HCT116 (cell line): Measurements from ENCODE around the gene RNF4. TPM values are rescaled to one million over a fixed set of nuclear protein-coding genes. Genes with fewer than 3 reads are reported as not detected.

ENCODE experiments used
- ATAC-seq: fragments of 200-7000 bp; cut with Tn5 transposase; 2 replicates; pipeline ENCODE4 v1.9.1; 2020; ENCODE audit warnings: mild to moderate bottlenecking, moderate library complexity
- BruUV-seq: library from RNA; stranded (reverse); fragments of 400-500 nt; replicated peaks from 2 replicates; lab custom pipeline; 2021; lab: Mats Ljungman, UMichigan
- CTCF ChIA-PET: fragments of 300-600 bp; sonication (Branson Sonifier 250); formaldehyde crosslinking; loops from one replicate; lab custom pipeline; 2021; ENCODE audit warnings: antibody characterized with exemption; lab: Charles Lee
- POLR2A ChIA-PET: fragments of 300-600, 350-600 bp; sonication (Branson Sonifier 250); formaldehyde crosslinking; loops from one replicate; lab custom pipeline; 2021; ENCODE audit warnings: antibody characterized with exemption; lab: Charles Lee
- RAD21 ChIA-PET, 2 experiments: fragments of 300-600 bp; sonication (Branson Sonifier 250); formaldehyde crosslinking; loops; one replicate each; lab custom pipeline; 2023; ENCODE audit warnings: low total read pairs in 2 of 2; ENCODE audit not compliant: uncharacterized antibody in 2 of 2, unreplicated experiment in 2 of 2, low non-redundant PET in 1 of 2; lab: Charles Lee
- DNase-seq: peaks from one replicate; pipeline ENCODE4 v3.0.0-alpha.2; 2010; ENCODE audit warnings: low read depth, low spot score
- H2AFZ ChIP-seq: fragments of 200-600 bp; shearing (Covaris generic), sonication (generic); 2 replicates; pipeline ENCODE4 v1.6.1; 2017; ENCODE audit warnings: low read depth, mixed run types, mixed read lengths, antibody characterized with exemption, low read length; ENCODE audit not compliant: poor library complexity, severe bottlenecking
- H3K27ac ChIP-seq: 2 replicates; pipeline ENCODE4 v1.5.1; 2012; ENCODE audit warnings: low read depth, low read length
- H3K27me3 ChIP-seq: fragments of 200-600 bp; sonication (generic); 2 replicates; pipeline ENCODE4 v1.6.1; 2016; ENCODE audit warnings: mixed run types, low read length, mixed read lengths; ENCODE audit not compliant: insufficient read depth
- H3K36me3 ChIP-seq, 2 experiments: fragments of 200-500 bp in 1 of 2; fragments of 200-600 bp in 1 of 2; sonication (Bioruptor generic) in 1 of 2; sonication (generic) in 1 of 2; 2 replicates each; pipeline versions ENCODE4 v1.5.1 to v1.6.1; 2014 to 2016; ENCODE audit warnings: low read length in 2 of 2, inconsistent platforms in 1 of 2, mixed read lengths in 1 of 2, mixed run types in 1 of 2; ENCODE audit not compliant: insufficient read depth in 2 of 2, control insufficient read depth in 1 of 2
- H3K4me1 ChIP-seq, 2 experiments: fragments of 200-600 bp in 1 of 2; sonication (generic) in 1 of 2; 2 replicates each; pipeline versions ENCODE4 v1.5.1 to v1.6.1; 2012 to 2017; ENCODE audit warnings: low read length in 2 of 2, inconsistent platforms in 1 of 2, mild to moderate bottlenecking in 1 of 2, mixed read lengths in 1 of 2, mixed run types in 1 of 2, moderate library complexity in 1 of 2; ENCODE audit not compliant: insufficient read depth in 2 of 2, control insufficient read depth in 1 of 2
- H3K4me2 ChIP-seq: fragments of 200-600 bp; sonication (generic); 2 replicates; pipeline ENCODE4 v1.6.1; 2017; ENCODE audit warnings: mixed run types, low read length, mixed read lengths
- H3K4me3 ChIP-seq, 2 experiments: fragments of 200-600 bp in 1 of 2; sonication (generic) in 1 of 2; replicated peaks in 1 of 2; 2 replicates each; pipeline ENCODE4 v1.5.1; 2011 to 2016; ENCODE audit warnings: low read length in 2 of 2, control low read depth in 1 of 2, low read depth in 1 of 2, mild to moderate bottlenecking in 1 of 2, mixed read lengths in 1 of 2, mixed run types in 1 of 2
- H3K79me2 ChIP-seq: fragments of 200-600 bp; sonication (generic); 2 replicates; pipeline ENCODE4 v1.6.1; 2017; ENCODE audit warnings: mild to moderate bottlenecking, mixed run types, low read length, moderate library complexity, mixed read lengths; ENCODE audit not compliant: insufficient read depth
- H3K9ac ChIP-seq: fragments of 200-600 bp; sonication (generic); 2 replicates; pipeline ENCODE4 v1.6.1; 2016; ENCODE audit warnings: low read length, mixed read lengths
- H3K9me2 ChIP-seq: fragments of 200-600 bp; sonication (generic), shearing (Covaris generic); 2 replicates; pipeline ENCODE4 v1.6.1; 2017; ENCODE audit warnings: mixed run types, mild to moderate bottlenecking, moderate library complexity; ENCODE audit not compliant: insufficient read depth
- H3K9me3 ChIP-seq, 2 experiments: fragments of 200-500 bp in 1 of 2; fragments of 200-600 bp in 1 of 2; sonication (Bioruptor generic) in 1 of 2; sonication (generic) in 1 of 2; 2 replicates each; pipeline ENCODE4 v1.6.1; 2014 to 2017; ENCODE audit warnings: low read length in 2 of 2, mixed read lengths in 2 of 2, inconsistent platforms in 1 of 2, low read depth in 1 of 2, mild to moderate bottlenecking in 1 of 2, mixed run types in 1 of 2, moderate library complexity in 1 of 2; ENCODE audit not compliant: control insufficient read depth in 1 of 2, insufficient read depth in 1 of 2
- H4K20me1 ChIP-seq: fragments of 200-600 bp; sonication (generic), shearing (Covaris generic); 2 replicates; pipeline ENCODE4 v1.6.1; 2017; ENCODE audit warnings: mixed run types, mild to moderate bottlenecking, moderate library complexity; ENCODE audit not compliant: insufficient read depth
- CBX3 ChIP-seq: IDR thresholded peaks from 2 replicates; pipeline ENCODE4 v1.6.1; 2012; ENCODE audit warnings: low read depth
- EGR1 ChIP-seq: IDR thresholded peaks from 2 replicates; pipeline ENCODE4 v1.6.1; 2012; ENCODE audit warnings: low read depth
- ELF1 ChIP-seq: IDR thresholded peaks from 2 replicates; pipeline ENCODE4 v1.6.1; 2012; ENCODE audit warnings: low read depth, borderline replicate concordance
- EZH2 ChIP-seq: fragments of 200-600 bp; sonication (generic); IDR thresholded peaks from 2 replicates; pipeline ENCODE4 v1.6.1; 2017; ENCODE audit warnings: antibody characterized with exemption, mixed run types
- FOSL1 ChIP-seq: IDR thresholded peaks from 2 replicates; pipeline ENCODE4 v1.6.1; 2012; ENCODE audit warnings: low read depth
- RAD21 ChIP-seq: IDR thresholded peaks from 2 replicates; pipeline ENCODE4 v1.6.1; 2012; ENCODE audit warnings: low read depth, mild to moderate bottlenecking
- SP1 ChIP-seq: IDR thresholded peaks from 2 replicates; pipeline ENCODE4 v1.6.1; 2012; ENCODE audit warnings: low read depth
- TCF7L2 ChIP-seq: IDR thresholded peaks from 2 replicates; pipeline ENCODE4 v1.7.0; 2011; ENCODE audit warnings: borderline replicate concordance, inconsistent platforms; ENCODE audit not compliant: insufficient read depth, insufficient read length; ENCODE audit errors: extremely low read depth
- ZFX ChIP-seq: fragments of 450-650 bp; IDR thresholded peaks from 2 replicates; pipeline ENCODE4 v1.6.1; 2017
- intact Hi-C: fragments of 100-400 bp; cut with micrococcal nuclease; formaldehyde crosslinking; loops from 2 replicates; pipeline ENCODE4 v1.10.0; 2022
- total RNA-seq: library from RNA; stranded (reverse); gene quantifications from one replicate; pipeline ENCODE4 v1.2.1, GENCODE V29; 2021; ENCODE audit not compliant: unreplicated experiment
- TF ChIP-seq, protein P1 (sequence below): IDR thresholded peaks from 2 replicates; pipeline ENCODE4 v1.6.1; 2011; ENCODE audit warnings: mild to moderate bottlenecking, low read length, moderate library complexity; ENCODE audit not compliant: insufficient replicate concordance; ENCODE audit errors: extremely low read depth

RNF4 gene
- total RNA-seq, 1 experiment from 2014 or later, result 62.3 TPM

DNA sequence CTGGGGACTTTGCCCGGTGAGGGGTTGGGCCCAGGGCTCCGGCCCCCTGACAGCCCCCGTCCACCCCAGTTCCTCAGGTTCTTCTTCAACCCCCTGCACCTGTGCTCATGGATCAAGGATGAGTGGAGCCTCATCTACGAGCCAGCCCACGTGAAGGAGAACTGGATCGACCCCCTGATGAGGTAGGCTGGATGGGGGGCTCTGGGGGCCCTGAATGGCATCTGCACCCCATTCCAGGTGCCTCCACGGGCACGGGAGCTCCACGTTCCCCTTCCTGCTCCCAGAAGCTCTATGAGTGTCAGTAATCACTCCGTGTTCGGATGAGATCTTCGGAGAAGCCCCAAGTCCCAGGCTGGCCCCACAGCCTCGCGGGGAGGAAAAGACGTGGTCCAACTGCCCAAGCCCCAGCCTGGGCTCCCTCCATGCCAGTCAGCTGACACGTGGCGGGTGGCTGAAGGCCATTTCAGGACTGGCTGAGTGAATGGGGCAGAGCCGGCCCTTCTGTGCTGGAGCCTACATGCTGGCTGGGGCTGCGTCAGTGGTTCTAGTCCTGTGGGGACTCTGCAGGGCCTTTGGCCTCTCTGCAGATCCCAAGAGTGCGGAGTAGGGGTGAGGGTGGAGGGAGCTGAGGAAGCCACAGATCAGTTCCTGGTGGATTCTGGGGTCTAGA, 25.7 kb upstream of the RNF4 start:
- CTCF ChIA-PET, result interaction anchor here (2.7 kb wide), 1 partner anchor 223 kb away, joined by 38 read pairs; no protein-coding TSS in a partner anchor
- Histone ChIP-seq H3K4me3 (no peak overlapping the region), H3K4me2 (no peak overlapping the region), H3K9ac (no peak overlapping the region), H3K27ac (no peak overlapping the region), H3K36me3 (no peaks in the 10 kb centered on the region), H3K4me1 (peaks cover 4 to 10% of the 10 kb centered on the region in 2 experiments; a peak in 3 of 4 replicates), H3K27me3 (no peaks in the 10 kb centered on the region), H3K9me2 (no peaks in the 10 kb centered on the region), H3K9me3 (no peaks in the 10 kb centered on the region), H2AFZ (no peak overlapping the region), H4K20me1 (no peaks in the 10 kb centered on the region), H3K79me2 (no peaks in the 10 kb centered on the region)
- TF ChIP-seq EZH2 (no peak), TCF7L2 (no peak), CBX3 (no peak), SP1 (no peak), ZFX (no peak), FOSL1 (no peak), ELF1 (no peak), RAD21 (no peak), EGR1 (no peak)
- TF ChIP-seq, protein P1, sequence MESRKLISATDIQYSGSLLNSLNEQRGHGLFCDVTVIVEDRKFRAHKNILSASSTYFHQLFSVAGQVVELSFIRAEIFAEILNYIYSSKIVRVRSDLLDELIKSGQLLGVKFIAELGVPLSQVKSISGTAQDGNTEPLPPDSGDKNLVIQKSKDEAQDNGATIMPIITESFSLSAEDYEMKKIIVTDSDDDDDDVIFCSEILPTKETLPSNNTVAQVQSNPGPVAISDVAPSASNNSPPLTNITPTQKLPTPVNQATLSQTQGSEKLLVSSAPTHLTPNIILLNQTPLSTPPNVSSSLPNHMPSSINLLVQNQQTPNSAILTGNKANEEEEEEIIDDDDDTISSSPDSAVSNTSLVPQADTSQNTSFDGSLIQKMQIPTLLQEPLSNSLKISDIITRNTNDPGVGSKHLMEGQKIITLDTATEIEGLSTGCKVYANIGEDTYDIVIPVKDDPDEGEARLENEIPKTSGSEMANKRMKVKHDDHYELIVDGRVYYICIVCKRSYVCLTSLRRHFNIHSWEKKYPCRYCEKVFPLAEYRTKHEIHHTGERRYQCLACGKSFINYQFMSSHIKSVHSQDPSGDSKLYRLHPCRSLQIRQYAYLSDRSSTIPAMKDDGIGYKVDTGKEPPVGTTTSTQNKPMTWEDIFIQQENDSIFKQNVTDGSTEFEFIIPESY, result no peak
- POLR2A ChIA-PET, result no interaction called here
- RAD21 ChIA-PET, result no interaction called here
- DNase-seq (no peak), ATAC-seq (no peak)
- intact Hi-C loops, result no loop called here
- BruUV-seq, result no TSS peak
